GM18951 (cell line): ENCODE measurements around the gene GYS1.

ENCODE experiments used
- POLR2A ChIP-seq: IDR thresholded peaks from 4 replicates; pipeline ENCODE4 v1.6.1; 2011; ENCODE audit warnings: mild to moderate bottlenecking; ENCODE audit not compliant: insufficient read length, insufficient read depth; ENCODE audit errors: extremely low read depth
- in situ Hi-C: fragments of 300-500 bp; cut with MboI; formaldehyde crosslinking; loops from one replicate; pipeline ENCODE4 v1.12.0; 2022; ENCODE audit warnings: low sequenced_read_pairs, mixed read lengths, inconsistent platforms; ENCODE audit not compliant: unreplicated experiment

GYS1 gene

DNA sequence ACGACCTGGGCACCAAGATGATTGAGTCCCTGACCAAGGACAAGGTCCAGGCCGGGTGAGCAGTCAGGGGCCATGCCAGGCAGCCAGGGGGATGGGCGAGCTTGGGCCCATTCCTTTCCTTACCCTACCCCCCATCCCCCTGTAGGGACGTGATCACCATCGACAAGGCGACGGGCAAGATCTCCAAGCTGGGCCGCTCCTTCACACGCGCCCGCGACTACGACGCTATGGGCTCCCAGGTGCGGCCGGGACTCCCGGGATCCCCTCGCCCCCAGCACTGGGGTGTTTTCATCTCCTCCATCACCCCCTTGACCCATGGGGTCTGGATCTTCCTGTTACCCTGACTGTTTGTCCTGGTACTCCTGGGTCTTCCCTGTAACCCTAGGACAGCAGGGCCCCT lies 16.7 kb upstream of the GYS1 start:
- in situ Hi-C loops = no loop called here
- no peak for TF ChIP-seq POLR2A

DNA sequence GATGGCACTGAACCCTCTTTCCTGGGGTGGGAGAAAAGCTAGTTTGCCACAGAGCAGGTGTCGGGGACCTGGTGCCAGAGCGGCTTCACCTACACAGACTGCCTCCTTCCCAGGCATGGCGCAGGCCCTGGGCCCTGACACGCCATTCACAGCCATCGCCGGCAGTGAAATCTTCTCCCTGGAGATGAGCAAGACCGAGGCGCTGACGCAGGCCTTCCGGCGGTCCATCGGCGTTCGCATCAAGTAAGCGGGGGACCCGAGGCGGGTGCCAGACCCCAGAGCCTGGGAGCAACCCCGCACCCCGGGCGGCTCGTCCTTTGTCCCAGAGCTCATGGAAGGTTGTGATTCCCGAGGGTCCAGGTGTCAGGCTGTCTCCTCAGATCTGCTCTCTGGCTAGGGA lies 13.8 kb upstream of the GYS1 start:
- in situ Hi-C loops = no loop called here
- TF ChIP-seq POLR2A = no peak

DNA sequence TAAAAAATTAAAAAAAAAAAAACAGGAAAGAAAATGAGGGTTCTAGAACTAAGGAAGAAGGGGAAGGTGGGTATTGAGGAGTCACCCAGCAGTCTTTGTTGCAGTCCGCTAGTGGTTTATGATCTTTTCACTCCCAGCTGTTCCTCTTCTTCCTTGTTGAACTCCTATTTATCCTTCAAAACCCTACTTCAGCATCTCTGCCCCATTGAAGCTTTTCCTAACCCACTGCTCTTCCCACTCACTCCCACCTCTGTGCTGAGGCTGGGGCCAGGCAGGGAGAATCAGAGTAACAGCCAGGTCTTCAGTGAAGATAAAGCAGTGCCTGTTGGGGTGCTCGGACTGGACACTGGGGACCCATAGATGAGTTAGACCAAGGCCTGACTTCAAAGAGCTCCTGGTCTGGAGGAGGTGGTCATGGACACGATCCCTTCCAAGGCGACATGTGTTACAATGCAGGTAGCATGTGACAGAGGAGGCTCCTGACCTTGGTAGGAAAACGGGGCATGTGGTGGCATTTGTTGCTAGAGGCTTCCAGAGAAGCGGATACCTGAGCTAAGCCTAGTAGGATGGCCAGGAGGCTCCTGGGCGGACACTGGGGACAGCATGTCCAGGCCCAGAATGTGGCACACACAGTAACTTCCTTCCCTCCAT lies 12.0 kb upstream of the GYS1 start:
- in situ Hi-C loops = no loop called here
- no peak for TF ChIP-seq POLR2A

DNA sequence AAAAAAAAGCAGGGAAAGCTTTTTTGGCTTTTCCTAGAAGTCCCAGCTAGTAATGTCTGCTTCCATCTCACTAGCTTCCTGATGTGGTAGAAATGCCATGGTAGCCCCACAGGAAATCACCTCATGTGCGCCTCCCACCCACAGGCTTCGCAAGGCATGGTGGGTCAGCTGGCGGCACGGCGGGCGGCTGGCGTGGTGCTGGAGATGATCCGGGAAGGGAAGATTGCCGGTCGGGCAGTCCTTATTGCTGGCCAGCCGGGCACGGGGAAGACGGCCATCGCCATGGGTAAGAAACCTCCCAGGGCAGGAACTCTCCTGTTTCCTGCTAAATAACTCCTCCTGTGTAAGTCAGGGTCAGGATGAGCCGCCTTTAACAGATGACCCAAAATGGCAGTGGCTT lies 11.0 kb upstream of the GYS1 start:
- in situ Hi-C loops = no loop called here

DNA sequence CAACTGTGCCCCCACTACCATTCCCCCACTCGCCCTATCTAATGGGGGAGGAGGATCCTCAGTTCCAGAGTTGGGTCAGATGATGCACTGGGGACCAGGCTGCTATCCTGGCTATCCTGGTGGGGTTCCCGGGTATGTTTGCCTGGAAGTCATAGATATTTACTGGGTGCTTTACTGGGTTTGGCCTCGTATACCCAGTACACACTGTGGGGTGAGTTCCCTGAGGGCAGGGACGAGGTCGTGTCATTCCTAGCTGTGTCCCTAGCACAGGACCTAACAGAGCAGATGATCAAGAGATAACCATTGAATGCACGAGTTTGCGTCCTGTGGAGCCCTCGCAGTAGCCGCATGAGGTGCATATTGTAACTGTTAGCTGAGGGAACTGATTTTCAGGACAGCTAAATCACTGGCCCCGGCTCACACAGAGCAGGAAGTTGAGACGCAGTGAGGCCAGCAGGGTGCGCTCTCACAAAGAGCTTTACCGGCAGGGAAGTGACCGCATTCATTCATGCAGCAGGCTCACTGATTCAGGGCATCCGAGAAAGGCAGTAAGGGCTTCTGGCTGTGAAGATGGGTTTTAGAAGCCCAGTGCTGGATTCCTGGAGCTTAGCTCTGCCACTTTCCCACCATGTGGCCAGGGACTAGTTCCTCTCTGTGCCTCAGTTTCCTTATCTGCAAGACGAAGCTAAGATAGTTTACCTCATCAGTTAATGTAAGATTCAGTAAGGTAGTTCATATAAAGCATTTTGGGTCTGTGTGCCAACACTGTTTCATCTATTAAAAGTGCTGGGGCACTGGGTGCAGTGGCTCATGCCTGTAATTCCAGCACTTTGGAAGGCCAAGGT lies 6.6 kb upstream of the GYS1 start:
- in situ Hi-C loops = no loop called here
- TF ChIP-seq POLR2A = no peak

More for the DNA sequence above, 11.0 kb upstream of the GYS1 start:
- TF ChIP-seq POLR2A = no peak

DNA sequence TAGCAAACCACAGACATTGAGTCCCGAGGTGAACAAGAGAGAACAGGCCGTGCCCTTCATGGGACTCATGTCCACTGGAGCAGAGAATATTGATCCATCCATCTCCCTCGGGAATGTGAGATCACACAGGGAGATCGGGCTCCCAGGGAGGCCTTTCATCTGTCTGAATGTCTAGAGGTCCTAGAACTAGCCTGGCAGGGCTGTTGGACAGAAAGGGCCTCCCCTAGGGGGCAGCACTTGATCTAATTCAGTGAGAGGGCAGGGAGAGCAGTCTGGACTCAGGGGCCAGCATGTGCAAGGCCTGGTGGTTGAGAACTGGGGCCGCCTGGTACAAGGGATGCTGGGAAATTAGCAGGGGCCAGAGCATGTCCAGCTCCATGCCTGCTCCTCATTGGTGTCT lies 4.9 kb upstream of the GYS1 start:
- TF ChIP-seq POLR2A = no peak
- in situ Hi-C loops = no loop called here

DNA sequence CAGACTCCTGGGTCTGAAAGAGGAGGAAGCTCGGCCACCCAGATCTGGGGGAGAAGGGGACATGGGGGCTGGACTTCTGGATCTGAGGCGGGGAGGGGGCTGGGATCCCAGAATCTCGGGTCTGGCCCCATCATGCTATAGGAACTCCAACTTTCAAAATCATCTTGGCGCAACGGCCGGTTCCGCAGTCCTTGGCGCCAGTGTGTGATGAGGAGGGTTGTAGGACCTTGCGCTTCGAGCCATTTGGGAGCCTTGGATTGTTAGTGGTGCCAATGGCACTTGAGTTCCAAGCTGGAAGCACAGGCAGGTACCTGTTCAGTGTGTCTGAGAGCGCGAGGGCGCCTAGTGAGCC lies 902 bp upstream of the GYS1 start:
- TF ChIP-seq POLR2A = no peak
- in situ Hi-C loops = no loop called here

DNA sequence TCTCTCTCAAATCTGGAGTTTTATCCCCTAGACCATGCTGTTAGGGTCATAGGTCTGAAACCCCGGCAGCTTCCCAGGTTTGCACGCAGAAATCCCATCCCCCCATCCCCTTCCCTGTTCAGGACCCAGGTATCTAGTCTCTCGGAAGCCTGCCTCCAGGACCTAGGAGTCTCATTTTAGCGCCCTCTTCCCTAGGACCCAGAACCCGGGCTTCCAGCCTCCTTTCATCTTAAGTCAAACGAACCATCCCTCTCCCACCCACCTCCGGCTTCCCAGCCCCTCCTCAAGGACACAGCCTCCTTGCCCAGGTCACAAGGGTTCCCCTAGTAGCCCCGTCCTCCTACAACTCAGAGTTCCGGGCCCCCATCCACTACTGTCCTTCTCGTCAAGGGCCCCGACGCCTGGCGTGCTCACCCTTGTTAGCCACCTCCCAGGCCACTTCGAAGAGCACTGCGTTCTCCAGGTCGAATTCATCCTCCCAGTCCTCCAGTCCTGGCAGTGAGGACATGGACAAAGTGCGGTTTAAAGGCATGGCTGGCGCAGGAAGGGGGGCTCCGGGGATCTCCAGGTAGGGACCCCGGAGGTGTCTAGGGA lies 431 bp downstream of the GYS1 start:
- no peak for TF ChIP-seq POLR2A
- in situ Hi-C loops = no loop called here

DNA sequence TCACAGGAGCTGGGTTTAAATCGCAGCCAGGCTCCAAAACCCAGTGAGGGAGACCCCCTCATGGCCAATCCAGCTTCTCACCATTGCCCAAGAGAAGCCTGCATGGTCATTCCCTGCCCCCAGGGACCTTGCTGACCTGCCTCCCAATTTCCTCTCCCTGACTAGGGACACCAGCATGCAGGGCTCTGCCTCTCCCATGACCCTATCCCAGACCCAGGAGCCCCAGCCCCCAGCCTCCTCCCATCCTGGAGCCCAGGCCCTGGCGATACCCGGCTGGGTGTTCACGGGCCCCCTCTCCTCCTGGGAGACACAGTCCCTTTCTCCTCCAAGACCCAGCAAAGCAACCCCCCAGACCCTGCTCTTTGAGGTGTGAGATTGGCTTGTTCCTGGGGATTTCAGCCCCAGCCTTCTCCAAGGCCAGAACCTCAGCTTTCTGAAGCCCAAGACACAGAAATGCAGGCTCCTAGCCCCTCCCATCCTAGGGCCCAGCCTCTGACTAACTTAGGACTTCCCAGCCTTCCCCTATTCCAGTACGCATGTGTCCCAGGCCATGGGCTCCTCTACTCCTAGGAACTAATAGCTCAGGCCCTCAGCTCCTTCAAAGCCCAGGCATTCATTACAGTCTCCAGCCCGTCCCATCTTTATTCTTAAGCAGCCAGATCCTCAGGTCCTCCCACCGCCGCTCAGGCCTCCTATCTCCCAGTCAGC lies 1.1 kb downstream of the GYS1 start:
- in situ Hi-C loops = no loop called here
- no peak for TF ChIP-seq POLR2A

DNA sequence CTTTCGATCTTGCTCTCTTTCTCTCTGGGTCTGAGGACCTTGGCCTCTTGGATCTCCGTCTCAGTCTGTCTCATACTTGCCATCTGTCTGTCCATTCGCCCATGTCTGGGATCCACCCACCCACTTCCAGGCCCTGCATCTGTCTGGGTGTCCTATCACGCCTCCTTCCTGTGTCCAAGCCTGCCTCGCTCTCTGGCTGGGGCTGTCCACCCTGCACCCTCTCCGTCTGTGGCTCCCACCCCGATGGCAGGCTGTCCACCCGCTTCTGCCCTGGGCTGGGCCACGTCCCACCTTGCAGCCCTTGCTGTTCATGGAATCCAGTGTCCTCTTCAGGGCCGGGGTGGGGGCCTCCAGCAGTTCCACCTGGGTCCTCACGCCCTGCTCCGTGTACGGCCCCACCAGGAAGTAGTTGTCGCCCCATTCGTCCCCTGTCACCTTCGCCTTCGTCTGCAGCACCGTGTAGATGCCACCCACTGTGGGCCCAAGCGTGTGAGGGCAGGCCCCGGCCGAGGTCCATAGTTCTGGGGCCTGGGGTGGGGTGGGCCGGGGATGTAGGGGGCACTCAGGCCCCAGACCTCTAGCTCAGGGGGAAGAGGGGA lies 2.0 kb downstream of the GYS1 start:
- no peak for TF ChIP-seq POLR2A
- in situ Hi-C loops = no loop called here

DNA sequence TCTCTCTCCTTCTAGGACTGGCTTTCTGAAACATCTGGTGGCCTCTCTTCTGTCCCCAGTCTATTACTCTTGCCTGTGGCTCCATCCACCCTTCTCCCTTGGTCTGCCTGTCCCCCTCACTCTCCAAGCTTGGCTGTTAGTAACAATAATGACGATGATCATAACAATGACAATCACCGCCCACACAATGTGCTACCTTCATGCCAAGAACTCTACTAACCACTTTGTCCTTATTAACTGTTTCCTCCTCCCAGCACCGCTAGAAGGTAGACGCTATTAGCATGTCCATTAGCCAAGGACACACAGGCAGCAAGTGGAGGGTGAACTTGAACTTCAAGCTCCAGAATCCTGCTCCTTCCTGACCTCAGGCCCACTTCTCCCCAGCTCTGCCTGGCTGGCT lies 2.7 kb downstream of the GYS1 start:
- TF ChIP-seq POLR2A = no peak
- in situ Hi-C loops = no loop called here

DNA sequence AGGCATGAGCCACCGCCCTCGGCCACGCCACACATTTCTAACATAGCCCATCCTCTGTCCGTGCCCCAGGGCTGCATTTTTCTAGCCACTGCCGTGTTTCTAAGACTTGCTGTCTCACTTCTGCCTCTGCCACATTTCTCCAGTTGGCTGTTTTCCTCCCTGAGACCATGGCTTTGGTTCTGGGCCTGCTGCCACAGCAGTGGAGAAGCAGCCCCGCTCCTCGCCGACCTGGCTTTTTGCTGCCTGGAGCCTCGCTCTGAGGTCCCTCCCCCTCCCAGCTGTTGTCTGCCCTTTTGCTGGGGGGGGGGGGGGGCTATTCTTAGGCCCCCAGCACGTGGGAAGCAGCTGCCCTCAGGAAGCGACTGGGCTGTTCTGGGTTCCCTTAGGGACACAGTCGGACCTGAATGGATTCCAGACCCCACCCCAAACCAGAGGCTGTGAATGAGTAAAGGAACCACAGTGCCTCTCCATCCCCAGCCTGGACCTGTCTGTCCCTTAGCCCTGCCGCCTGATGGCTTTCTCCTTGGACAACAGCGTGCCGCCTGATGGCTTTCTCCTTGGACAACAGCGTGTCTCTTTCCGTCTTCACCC lies 3.3 kb downstream of the GYS1 start:
- TF ChIP-seq POLR2A = no peak
- in situ Hi-C loops = loop anchor here (10.0 kb wide), 1 partner anchor 335 kb away; no protein-coding TSS in a partner anchor
